Sigmoid colon (tissue), 4 donors: ENCODE results near the gene TMBIM1.

ENCODE experiments used
- CTCF ChIP-seq, 4 experiments: fragments of 450-650 bp in 3 of 4; fragments of 200-600 bp in 1 of 4; IDR thresholded peaks; one replicate each; pipeline ENCODE4 v1.5.1; 2016 to 2019; ENCODE audit warnings: antibody characterized with exemption in 4 of 4, mild to moderate bottlenecking in 3 of 4, moderate library complexity in 2 of 4
- EP300 ChIP-seq, 4 donors: sonication (generic); formaldehyde crosslinking; IDR thresholded peaks; one replicate each; pipeline ENCODE4 v1.6.1; 2017; ENCODE audit warnings: antibody characterized with exemption in 4 of 4

GRCh38 chr2:218284106-218284811 is 8.0 kb downstream of the TMBIM1 start:
- no peak for TF ChIP-seq EP300 (IDR thresholded peaks at IDR 0.05)
- TF ChIP-seq CTCF (IDR thresholded peaks at IDR 0.05) = no peak
